ENCODE results near the gene BLZF1. TPM values are rescaled to one million over a fixed set of nuclear protein-coding genes. Genes with fewer than 3 reads are reported as not detected.

The BLZF1 gene
- polyA plus RNA-seq, 1 experiment: 7.7 TPM

DNA sequence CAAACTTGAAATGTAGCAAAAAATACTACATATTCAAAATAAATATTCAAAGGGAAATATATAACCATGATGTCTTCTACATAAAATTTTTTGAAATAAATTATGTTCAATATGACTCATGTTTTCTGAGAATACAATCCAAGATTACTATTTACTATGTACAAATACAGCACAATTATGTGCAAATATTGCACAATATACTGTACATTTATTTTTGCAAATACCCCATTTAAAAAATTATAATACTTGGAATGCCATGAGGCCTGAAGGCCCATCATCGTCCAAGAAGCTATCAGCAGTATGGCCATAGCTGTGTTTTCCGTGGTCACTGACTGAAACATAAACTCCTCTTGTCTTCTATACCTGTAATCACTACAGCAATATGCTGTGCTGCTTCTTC is 47.0 kb downstream of the BLZF1 start:
- POLR2A ChIA-PET: no interaction called here
- no peak for DNase-seq (ENCODE audit: low read depth)
- H3K4me3 ChIP-seq (ENCODE audit: low read depth, low read length): no peak overlapping the region
- H3K36me3 ChIP-seq (ENCODE audit: control insufficient read depth, insufficient read depth, low read length): no peaks in the 10 kb centered on the region
- no peaks in the 10 kb centered on the region for H3K27me3 ChIP-seq (ENCODE audit: control insufficient read depth, insufficient read depth, low read length)
- no peak for TF ChIP-seq CTCF (IDR thresholded peaks at IDR 0.05; ENCODE audit: insufficient read depth, low read depth, low read length)
- CTCF ChIA-PET: interaction anchor here (0.6 kb wide), 2 partner anchors 677 to 1053 kb away, joined by 3 read pairs; no protein-coding TSS in a partner anchor

- DNase-seq (ENCODE audit: low read depth): no peak
- POLR2A ChIA-PET: no interaction called here
- CTCF ChIA-PET: no interaction called here
- Histone ChIP-seq H3K36me3 (ENCODE audit: control insufficient read depth, insufficient read depth, low read length) (no peaks in the 10 kb centered on the region), H3K4me3 (ENCODE audit: low read depth, low read length) (no peak overlapping the region), H3K27me3 (ENCODE audit: control insufficient read depth, insufficient read depth, low read length) (no peaks in the 10 kb centered on the region)
- no peak for TF ChIP-seq CTCF (IDR thresholded peaks at IDR 0.05; ENCODE audit: insufficient read depth, low read depth, low read length)
Observed at GRCh38 chr1:169421309-169421708, 53.3 kb downstream of the BLZF1 start.

DNA sequence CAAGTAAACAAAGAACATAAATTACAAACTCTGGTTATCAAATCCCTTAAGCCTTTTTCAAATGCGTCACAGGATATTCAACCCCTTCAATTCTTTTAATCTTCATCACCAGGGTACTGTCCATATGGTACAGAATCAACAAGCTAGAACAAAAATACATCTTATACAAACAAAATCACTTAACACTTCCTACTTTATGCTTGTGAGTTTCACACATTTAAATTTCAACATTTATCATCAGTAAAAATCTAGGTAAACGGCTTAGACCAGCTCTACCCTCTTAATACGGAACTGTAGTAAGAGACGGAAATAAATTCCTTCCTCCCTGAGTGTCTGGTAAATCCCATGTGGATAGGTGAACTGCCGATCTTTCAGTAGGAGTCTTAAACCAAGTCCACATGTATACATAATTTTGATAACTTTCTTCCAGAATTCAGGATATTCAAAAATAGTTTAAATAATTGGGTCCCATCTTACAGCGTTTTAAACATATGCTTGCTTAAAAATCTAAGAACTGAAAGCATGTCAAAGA is 58.2 kb downstream of the BLZF1 start:
- ChIA-PET POLR2A (no interaction called here), CTCF (interaction anchor here (0.5 kb wide), 1 partner anchor 969 kb away, joined by 3 read pairs; no protein-coding TSS in a partner anchor)
- DNase-seq (ENCODE audit: low read depth): no peak
- no peaks in the 10 kb centered on the region for H3K36me3 ChIP-seq (ENCODE audit: control insufficient read depth, insufficient read depth, low read length)
- H3K4me3 ChIP-seq (ENCODE audit: low read depth, low read length): no peak overlapping the region
- TF ChIP-seq CTCF (IDR thresholded peaks at IDR 0.05; ENCODE audit: insufficient read depth, low read depth, low read length): no peak
- H3K27me3 ChIP-seq (ENCODE audit: control insufficient read depth, insufficient read depth, low read length): peaks cover 2% of the 10 kb centered on the region; the same call in 1 of the 2 replicates

DNA sequence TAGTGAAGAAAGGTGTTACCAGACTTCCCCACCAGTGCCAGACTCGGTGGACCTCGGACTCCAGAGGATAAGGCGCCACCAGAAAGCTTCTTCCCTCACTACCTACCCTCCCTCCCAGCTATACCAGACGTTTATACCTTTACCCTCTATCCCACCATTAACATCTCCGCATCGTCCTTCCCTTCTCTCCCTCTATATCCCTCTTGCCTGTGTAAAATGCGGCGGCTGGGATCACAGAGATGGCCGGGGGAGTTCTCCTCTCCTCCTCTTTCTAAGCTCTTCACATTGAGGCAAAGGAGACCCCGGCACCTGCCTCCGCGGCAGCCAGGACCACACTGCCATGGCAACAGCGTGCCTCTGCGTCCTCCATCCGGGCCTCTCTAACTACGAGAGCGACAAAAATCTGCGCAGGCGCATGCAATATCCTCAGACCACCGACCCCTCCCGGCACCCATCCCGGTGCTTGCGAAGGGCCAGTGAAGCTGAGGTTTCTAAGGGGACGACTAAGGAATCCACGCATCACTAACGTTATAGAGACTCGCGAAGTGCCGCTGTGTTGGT is 59.2 kb downstream of the BLZF1 start, which contains the start of gene CCDC181:
CCDC181 (minus strand) TSS at position 394 of the 561 bp plus-strand sequence. CDS start 2,547 bp downstream, outside the sequence.
- ChIA-PET CTCF (interaction anchor here (0.5 to 0.6 kb wide), 2 partner anchors 679 to 970 kb away, joined by 3 read pairs; no protein-coding TSS in a partner anchor), POLR2A (no interaction called here)
- Histone ChIP-seq H3K4me3 (ENCODE audit: low read depth, low read length) (peak within 1 kb of the TSS; percentile 22), H3K27me3 (ENCODE audit: control insufficient read depth, insufficient read depth, low read length) (peaks cover 2% of the 10 kb centered on the region; the same call in 1 of the 2 replicates), H3K36me3 (ENCODE audit: control insufficient read depth, insufficient read depth, low read length) (no peaks in the 10 kb centered on the region)
- no peak for DNase-seq (ENCODE audit: low read depth)
- no peak for TF ChIP-seq CTCF (IDR thresholded peaks at IDR 0.05; ENCODE audit: insufficient read depth, low read depth, low read length)

Other genes starting within 250 kb of the BLZF1 start
- 7.5 and 16.3 TPM in 2 replicates for gene NME7, start 398 bp upstream of the BLZF1 start, polyA plus RNA-seq (2011; rRNA removed)
- not detected in 2 replicates for gene CCDC181, start 59.3 kb downstream of the BLZF1 start, polyA plus RNA-seq (2011; rRNA removed)
- 3.3 and 4.9 TPM in 2 replicates for gene SLC19A2, start 117.7 kb downstream of the BLZF1 start, polyA plus RNA-seq (2011; rRNA removed)
- not detected in 2 replicates for gene F5, start 218.3 kb downstream of the BLZF1 start, polyA plus RNA-seq (2011; rRNA removed)

All from BJ (cell line).